SH-SY5Y (cell line): Measurements from ENCODE around the gene CTNND2.

Experiments used
- GATA2 ChIP-seq: IDR thresholded peaks from 2 replicates; pipeline ENCODE4 v1.6.1; 2011; ENCODE audit warnings: mild to moderate bottlenecking, low read depth, low read length
- GATA3 ChIP-seq: IDR thresholded peaks from 2 replicates; pipeline ENCODE4 v1.6.1; 2011; ENCODE audit warnings: low read depth, mild to moderate bottlenecking, low read length, moderate library complexity

DNA sequence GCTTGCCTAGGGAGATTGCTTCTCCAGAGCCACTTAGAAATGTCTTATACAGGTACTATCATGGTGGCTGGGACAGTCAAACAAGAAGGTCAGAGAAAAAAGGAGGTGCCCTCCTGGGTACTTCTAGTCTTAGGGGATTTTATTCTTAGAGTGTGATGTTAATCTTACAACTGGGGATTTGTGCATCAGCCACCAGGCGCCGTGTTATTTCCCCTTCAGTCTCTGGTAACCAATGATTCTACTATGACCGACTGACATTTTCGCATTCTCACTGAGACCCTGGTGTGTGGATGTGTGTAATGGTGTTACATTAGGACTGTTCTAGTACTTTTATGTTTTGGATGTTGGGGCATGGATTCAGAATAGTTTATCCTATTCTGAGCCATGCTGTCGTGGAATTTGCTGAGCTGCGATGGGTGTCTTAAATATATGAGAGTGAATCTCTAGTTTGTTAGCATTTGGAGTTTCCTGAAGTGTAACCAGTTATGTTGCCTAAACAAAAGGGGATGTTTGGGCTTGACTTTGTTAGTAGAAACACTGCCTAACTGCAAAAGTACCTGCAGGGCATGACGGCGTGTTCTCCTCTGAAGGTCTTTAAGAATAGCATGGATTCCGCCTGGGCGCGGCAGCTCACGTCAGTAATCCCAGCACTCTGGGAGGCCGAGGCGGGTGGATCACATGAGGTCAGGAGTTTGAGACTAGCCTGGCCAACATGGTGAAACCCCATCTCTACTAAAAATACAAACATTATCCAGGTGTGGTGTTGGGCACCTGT is 968.0 kb downstream of the CTNND2 start:
- no peak for TF ChIP-seq GATA2
- no peak for TF ChIP-seq GATA3
